Loucy (cell line): Measurements from ENCODE around the gene LRRC27.

ENCODE experiments used
- H2AFZ ChIP-seq: fragments of 200-600 bp; sonication (generic); 2 replicates; pipeline ENCODE4 v1.6.0; 2016; ENCODE audit warnings: antibody characterized with exemption, mild to moderate bottlenecking, low read length, moderate library complexity
- H3F3A ChIP-seq: fragments of 200-600 bp; 2 replicates; pipeline ENCODE4 v1.6.0; 2016; ENCODE audit warnings: antibody characterized with exemption, low read depth, mild to moderate bottlenecking
- H3K27me3 ChIP-seq: fragments of 200-600 bp; sonication (generic); 2 replicates; pipeline ENCODE4 v1.6.1; 2014; ENCODE audit warnings: low read length, mild to moderate bottlenecking; ENCODE audit not compliant: insufficient read depth, poor library complexity, severe bottlenecking
- H3K36me3 ChIP-seq: fragments of 200-600 bp; sonication (generic); 2 replicates; pipeline ENCODE4 v1.6.1; 2016; ENCODE audit warnings: low read length; ENCODE audit not compliant: insufficient read depth
- H3K4me1 ChIP-seq: fragments of 200-600 bp; sonication (generic); 2 replicates; pipeline ENCODE4 v1.5.1; 2014; ENCODE audit warnings: low read length, mild to moderate bottlenecking; ENCODE audit not compliant: insufficient read depth, poor library complexity, severe bottlenecking
- H3K4me2 ChIP-seq: fragments of 200-600 bp; sonication (generic); 2 replicates; pipeline ENCODE4 v1.6.0; 2014; ENCODE audit warnings: antibody characterized with exemption, low read length, low read depth, mild to moderate bottlenecking; ENCODE audit not compliant: poor library complexity, severe bottlenecking
- H3K4me3 ChIP-seq: fragments of 200-600 bp; sonication (generic); 2 replicates; pipeline ENCODE4 v1.5.1; 2014; ENCODE audit warnings: low read length, mild to moderate bottlenecking, mixed read lengths; ENCODE audit not compliant: poor library complexity, severe bottlenecking
- H3K79me2 ChIP-seq: fragments of 200-600 bp; sonication (generic); 2 replicates; pipeline ENCODE4 v1.6.1; 2014; ENCODE audit warnings: low read length; ENCODE audit not compliant: insufficient read depth
- H3K9ac ChIP-seq: fragments of 200-600 bp; sonication (generic); 2 replicates; pipeline ENCODE4 v1.6.0; 2014; ENCODE audit warnings: mild to moderate bottlenecking, low read depth, low read length, moderate library complexity; ENCODE audit not compliant: poor library complexity, severe bottlenecking
- H3K9me2 ChIP-seq: fragments of 200-600 bp; sonication (generic); replicated peaks from 2 replicates; pipeline ENCODE4 v1.6.1; 2016; ENCODE audit warnings: low read depth, low read length, mixed read lengths
- H3K9me3 ChIP-seq: fragments of 200-600 bp; sonication (generic); 2 replicates; pipeline ENCODE4 v1.6.1; 2014; ENCODE audit warnings: mild to moderate bottlenecking, antibody characterized with exemption, low read length, low read depth; ENCODE audit not compliant: insufficient read depth
- H4K20me1 ChIP-seq: fragments of 200-600 bp; sonication (generic); 2 replicates; pipeline ENCODE4 v1.6.0; 2014; ENCODE audit warnings: antibody characterized with exemption, low read length, mild to moderate bottlenecking; ENCODE audit not compliant: insufficient read depth, poor library complexity, severe bottlenecking
- EZH2phosphoT487 ChIP-seq: fragments of 200-600 bp; IDR thresholded peaks from 2 replicates; pipeline ENCODE4 v1.6.1; 2018; ENCODE audit warnings: antibody characterized with exemption, mild to moderate bottlenecking, moderate library complexity, borderline replicate concordance
- TF ChIP-seq, protein P1 (sequence below): fragments of 200-600 bp; sonication (generic); conservative IDR thresholded peaks from 2 replicates; pipeline ENCODE4 v1.5.1; 2014; ENCODE audit warnings: mild to moderate bottlenecking, antibody characterized with exemption, low read length

Gene LRRC27

DNA sequence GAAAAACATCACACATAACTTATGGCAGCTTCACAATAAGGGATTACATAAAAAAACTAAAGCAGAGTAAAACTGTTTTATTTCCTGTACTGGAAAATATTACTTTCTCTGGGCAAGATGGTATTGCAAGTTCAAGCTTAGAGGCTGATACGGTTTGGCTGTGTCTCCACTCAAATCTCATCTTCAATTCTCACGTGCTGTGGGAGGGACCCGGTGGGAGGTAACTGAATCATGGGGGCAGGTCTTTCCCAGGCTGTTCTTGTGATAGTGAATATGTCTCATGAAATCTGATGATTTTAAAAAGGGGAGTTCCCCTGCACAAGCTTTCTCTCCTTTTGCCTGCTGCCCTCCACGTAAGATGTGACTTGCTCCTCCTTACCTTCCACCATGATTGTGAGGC is 5.1 kb upstream of the LRRC27 start:
- Histone ChIP-seq H3K4me3 (no peak overlapping the region), H3F3A (no peaks in the 10 kb centered on the region), H3K36me3 (no peaks in the 10 kb centered on the region), H2AFZ (no peak overlapping the region), H3K4me2 (peak overlapping the region; percentile 92), H4K20me1 (peaks cover 33% of the 10 kb centered on the region), H3K79me2 (peaks cover 58% of the 10 kb centered on the region), H3K27me3 (peaks cover 5% of the 10 kb centered on the region), H3K9me2 (no peaks in the 10 kb centered on the region), H3K9ac (no peak overlapping the region), H3K4me1 (peaks cover 25% of the 10 kb centered on the region), H3K9me3 (no peaks in the 10 kb centered on the region)
- no peak for TF ChIP-seq EZH2phosphoT487
- TF ChIP-seq, protein P1, sequence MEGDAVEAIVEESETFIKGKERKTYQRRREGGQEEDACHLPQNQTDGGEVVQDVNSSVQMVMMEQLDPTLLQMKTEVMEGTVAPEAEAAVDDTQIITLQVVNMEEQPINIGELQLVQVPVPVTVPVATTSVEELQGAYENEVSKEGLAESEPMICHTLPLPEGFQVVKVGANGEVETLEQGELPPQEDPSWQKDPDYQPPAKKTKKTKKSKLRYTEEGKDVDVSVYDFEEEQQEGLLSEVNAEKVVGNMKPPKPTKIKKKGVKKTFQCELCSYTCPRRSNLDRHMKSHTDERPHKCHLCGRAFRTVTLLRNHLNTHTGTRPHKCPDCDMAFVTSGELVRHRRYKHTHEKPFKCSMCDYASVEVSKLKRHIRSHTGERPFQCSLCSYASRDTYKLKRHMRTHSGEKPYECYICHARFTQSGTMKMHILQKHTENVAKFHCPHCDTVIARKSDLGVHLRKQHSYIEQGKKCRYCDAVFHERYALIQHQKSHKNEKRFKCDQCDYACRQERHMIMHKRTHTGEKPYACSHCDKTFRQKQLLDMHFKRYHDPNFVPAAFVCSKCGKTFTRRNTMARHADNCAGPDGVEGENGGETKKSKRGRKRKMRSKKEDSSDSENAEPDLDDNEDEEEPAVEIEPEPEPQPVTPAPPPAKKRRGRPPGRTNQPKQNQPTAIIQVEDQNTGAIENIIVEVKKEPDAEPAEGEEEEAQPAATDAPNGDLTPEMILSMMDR, result no peak

DNA sequence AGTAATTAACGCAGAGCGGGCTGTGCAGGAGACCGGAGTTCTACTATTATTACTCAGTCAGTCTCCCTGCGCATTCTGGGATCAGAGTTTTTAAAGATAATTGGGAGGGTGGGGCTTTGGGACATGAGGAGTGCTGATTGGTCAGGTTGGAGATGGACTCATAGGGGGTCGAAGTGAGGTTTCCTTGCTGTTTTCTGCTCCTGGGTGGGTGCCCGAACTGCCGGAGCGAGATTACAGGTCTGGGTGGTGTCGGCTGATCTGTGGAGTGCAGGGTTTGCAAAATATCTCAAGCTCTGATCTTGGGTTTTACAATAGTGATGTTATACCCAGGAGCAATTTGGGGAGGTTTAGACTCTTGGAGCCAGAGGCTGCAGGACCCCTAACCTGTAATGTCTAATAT is 3.9 kb upstream of the LRRC27 start:
- Histone ChIP-seq H3K27me3 (peaks cover 5% of the 10 kb centered on the region), H4K20me1 (peaks cover 33% of the 10 kb centered on the region), H3K4me3 (peak overlapping the region; percentile 95), H3F3A (no peaks in the 10 kb centered on the region), H2AFZ (no peak overlapping the region), H3K9ac (peak overlapping the region; percentile 21), H3K79me2 (peaks cover 64% of the 10 kb centered on the region), H3K9me2 (no peaks in the 10 kb centered on the region), H3K36me3 (no peaks in the 10 kb centered on the region), H3K4me1 (peaks cover 34% of the 10 kb centered on the region), H3K9me3 (no peaks in the 10 kb centered on the region), H3K4me2 (peak overlapping the region; percentile 92)
- TF ChIP-seq, protein P1, result no peak
- TF ChIP-seq EZH2phosphoT487, result no peak

DNA sequence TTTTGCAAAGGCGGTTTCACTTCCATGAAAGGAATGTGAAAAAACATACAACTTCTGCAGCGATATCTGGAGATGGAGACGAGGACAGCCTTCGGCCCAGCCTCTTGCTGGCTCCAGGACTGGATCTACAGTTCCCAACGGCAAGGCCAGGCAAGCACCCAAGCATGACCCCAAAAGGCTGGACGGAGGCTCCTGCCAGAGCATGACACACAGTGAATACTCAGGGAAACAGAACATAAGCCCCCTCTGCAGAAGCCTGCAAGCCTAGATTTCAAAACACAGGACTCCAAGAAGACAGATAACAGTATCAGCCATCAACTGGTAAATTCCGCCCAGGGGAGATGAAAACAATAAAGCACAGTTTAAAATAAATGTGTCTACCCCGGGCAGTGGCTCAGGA is 3.3 kb upstream of the LRRC27 start:
- Histone ChIP-seq H3K4me1 (peaks cover 39% of the 10 kb centered on the region), H3K79me2 (peaks cover 64% of the 10 kb centered on the region), H3K4me3 (peak overlapping the region; percentile 95), H3K27me3 (peaks cover 5% of the 10 kb centered on the region), H3K9me2 (no peaks in the 10 kb centered on the region), H3K9ac (peak overlapping the region; percentile 99), H2AFZ (no peak overlapping the region), H4K20me1 (peaks cover 33% of the 10 kb centered on the region), H3F3A (no peaks in the 10 kb centered on the region), H3K4me2 (peak overlapping the region; percentile 92), H3K9me3 (no peaks in the 10 kb centered on the region), H3K36me3 (no peaks in the 10 kb centered on the region)
- TF ChIP-seq EZH2phosphoT487, result no peak
- TF ChIP-seq, protein P1, result no peak
